Transverse colon (tissue), 4 donors: ENCODE data around the gene BANP.
"Not testable (repeated sequence)": the region's sequence is repeated elsewhere in the genome, so short reads cannot be mapped to it uniquely, and the experiment has no call there.

Source experiments
- EP300 ChIP-seq: sonication (generic); formaldehyde crosslinking; IDR thresholded peaks from one replicate; pipeline ENCODE4 v1.6.1; 2017; ENCODE audit warnings: antibody characterized with exemption, low read depth
- POLR2A ChIP-seq: fragments of 450-650 bp; IDR thresholded peaks from one replicate; pipeline ENCODE4 v1.6.1; 2016; ENCODE audit warnings: antibody characterized with exemption, mild to moderate bottlenecking, moderate library complexity
- POLR2AphosphoS5 ChIP-seq, 3 donors: sonication (generic); formaldehyde crosslinking; IDR thresholded peaks; one replicate each; pipeline ENCODE4 v1.6.1; 2016; ENCODE audit warnings: antibody characterized with exemption in 3 of 3
- TF ChIP-seq, protein P1 (sequence below), 5 experiments: fragments of 200-600 bp in 3 of 5; fragments of 450-650 bp in 2 of 5; sonication (generic) in 3 of 5; IDR thresholded peaks; 1 replicate in 2 of 5; 2 replicates in 3 of 5; pipeline ENCODE4 v1.5.1; 2016 to 2017; ENCODE audit warnings: antibody characterized with exemption in 5 of 5, inconsistent platforms in 3 of 5, mild to moderate bottlenecking in 2 of 5, moderate library complexity in 1 of 5

DNA sequence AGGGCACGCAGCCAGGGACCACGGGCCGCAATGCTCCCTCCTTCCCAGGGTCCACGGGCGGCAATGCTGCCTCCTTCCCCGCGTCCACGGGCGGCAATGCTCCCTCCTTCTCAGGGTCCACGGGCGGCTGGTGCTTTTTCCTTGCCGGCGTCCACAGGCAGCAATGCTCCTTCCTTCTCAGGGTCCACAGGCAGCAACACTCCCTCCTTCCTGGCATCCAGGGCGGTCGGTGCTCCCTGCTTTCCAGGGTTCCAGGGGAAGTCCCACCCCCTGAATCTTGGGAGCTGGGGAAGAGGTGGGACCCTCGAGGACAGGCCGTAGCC, 143.0 kb downstream of the BANP start:
- not testable (repeated sequence) for TF ChIP-seq EP300; POLR2A; POLR2AphosphoS5 (IDR thresholded peaks at IDR 0.05)
- TF ChIP-seq, protein P1, sequence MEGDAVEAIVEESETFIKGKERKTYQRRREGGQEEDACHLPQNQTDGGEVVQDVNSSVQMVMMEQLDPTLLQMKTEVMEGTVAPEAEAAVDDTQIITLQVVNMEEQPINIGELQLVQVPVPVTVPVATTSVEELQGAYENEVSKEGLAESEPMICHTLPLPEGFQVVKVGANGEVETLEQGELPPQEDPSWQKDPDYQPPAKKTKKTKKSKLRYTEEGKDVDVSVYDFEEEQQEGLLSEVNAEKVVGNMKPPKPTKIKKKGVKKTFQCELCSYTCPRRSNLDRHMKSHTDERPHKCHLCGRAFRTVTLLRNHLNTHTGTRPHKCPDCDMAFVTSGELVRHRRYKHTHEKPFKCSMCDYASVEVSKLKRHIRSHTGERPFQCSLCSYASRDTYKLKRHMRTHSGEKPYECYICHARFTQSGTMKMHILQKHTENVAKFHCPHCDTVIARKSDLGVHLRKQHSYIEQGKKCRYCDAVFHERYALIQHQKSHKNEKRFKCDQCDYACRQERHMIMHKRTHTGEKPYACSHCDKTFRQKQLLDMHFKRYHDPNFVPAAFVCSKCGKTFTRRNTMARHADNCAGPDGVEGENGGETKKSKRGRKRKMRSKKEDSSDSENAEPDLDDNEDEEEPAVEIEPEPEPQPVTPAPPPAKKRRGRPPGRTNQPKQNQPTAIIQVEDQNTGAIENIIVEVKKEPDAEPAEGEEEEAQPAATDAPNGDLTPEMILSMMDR (IDR thresholded peaks at IDR 0.05) = not testable (repeated sequence)
